Measurements from ENCODE around the gene PNPLA2. TPM values are rescaled to one million over a fixed set of nuclear protein-coding genes. Genes with fewer than 3 reads are reported as not detected.

The PNPLA2 gene, protein sequence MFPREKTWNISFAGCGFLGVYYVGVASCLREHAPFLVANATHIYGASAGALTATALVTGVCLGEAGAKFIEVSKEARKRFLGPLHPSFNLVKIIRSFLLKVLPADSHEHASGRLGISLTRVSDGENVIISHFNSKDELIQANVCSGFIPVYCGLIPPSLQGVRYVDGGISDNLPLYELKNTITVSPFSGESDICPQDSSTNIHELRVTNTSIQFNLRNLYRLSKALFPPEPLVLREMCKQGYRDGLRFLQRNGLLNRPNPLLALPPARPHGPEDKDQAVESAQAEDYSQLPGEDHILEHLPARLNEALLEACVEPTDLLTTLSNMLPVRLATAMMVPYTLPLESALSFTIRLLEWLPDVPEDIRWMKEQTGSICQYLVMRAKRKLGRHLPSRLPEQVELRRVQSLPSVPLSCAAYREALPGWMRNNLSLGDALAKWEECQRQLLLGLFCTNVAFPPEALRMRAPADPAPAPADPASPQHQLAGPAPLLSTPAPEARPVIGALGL
- 29.4 and 33.1 TPM in 2 replicates for total RNA-seq

DNA sequence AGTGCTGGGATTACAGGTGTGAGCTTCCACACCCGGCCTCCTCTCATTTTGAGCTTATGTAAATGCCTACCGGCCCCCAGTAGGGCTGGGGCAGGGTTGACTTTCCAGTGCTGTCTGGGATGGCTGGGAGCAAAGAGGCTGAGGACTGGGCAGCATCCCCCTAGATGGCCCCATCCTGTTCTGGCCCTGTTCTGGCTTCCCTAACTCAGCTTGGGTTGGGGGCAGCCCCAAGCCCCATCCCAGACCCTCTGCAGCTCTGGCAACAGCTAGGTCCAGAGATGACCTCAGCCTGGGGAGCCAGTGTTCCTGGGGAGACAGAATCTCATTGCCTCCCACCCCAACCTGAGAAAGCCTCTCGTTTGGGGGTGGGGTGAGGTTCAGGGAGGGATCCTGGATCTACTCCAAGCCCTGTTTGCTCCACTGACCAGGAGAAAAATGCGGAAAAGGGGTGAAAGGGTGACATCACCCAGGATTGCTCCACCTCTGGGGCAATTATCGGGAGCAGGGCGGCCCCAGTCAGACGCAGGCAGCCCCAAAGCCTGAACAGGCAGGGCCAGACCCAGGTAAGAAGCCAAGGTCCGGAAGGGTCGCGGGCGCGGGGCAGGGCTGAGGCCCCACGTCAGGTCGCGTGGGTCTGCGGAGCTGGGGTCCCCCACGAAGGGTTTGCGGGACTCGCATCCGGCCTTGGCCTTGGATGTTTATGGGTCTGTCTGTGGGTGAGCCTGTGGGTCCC is at the start of gene PNPLA2:
TSS of gene PNPLA2 (plus strand) at position 519 of the 733 bp plus-strand sequence. CDS start 805 bp downstream, outside the sequence.

DNA sequence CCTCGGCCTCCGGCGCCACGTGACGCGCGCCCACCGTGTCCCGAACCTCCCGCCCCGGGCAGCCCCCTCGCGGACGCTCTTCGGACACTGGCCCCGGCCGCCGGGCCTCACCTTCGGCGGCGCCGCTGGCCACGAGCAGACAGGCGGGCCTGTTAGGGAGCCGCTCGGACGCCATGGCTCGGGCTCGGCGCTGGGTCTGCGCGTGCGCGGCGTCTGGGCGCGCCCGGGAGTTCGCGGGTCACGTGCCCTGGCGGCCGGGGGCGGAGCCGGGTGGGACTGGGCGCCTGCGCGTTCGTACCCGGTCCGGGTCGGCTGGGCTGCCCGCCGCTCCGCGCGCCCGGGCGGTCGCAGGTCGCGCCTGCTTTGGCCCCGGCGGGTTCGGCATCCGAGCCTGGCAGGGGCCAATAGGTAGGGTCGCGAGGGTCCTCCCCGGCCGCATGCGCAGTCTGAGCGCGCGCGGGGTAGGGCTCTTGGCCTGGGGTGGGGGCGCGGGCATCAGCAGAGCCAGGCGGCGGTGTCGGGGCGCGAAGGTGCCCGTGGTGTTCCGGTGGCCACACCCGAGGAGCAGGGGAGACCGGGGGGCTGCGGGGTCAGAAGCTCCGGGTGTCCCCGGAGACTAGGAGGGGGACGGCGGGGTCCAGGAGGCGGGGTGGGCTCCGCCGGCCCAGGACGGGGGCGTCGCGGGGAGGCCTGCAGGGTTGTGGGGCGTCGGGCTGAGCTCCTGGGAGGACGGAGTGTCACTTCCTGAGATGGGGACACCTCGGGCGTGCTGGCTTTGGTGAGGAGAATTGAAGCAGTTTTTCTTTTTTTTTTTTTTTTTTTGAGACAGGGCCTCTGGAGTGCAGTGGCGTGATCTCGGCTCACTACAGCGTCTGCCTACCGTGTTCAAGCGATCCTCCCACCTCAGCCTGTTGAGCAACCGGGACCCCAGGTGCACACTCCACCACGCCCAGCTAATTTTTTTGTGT is 41.1 kb upstream of the PNPLA2 start, which contains the start of gene GATD1:
TSS of gene GATD1 (minus strand) at position 200 of the 968 bp plus-strand sequence. CDS start at position 175, 25 bp downstream.

DNA sequence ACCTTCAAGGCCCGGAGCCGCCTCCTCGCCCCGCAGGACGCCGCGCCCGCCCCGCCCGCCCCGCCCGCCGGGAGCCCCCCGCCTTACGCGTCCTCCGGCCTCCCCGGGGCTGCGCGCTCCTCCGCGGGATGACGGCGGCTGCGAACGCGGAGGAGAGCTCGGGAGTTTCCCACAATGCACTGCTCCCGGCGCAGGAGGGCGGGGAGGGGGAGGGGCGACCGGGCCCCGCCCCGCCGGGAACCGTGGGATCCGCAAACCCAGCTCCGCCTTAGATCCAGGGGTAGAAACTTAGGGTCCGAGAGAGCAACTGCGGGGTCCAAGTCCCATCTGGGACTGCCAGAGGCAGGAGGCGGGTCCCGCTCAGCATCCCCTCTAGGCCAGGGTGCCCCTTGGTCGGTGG is 28.8 kb upstream of the PNPLA2 start, which contains the start of gene CEND1:
TSS of gene CEND1 (minus strand) at position 148 of the 400 bp plus-strand sequence. CDS start 1,514 bp downstream, outside the sequence.

DNA sequence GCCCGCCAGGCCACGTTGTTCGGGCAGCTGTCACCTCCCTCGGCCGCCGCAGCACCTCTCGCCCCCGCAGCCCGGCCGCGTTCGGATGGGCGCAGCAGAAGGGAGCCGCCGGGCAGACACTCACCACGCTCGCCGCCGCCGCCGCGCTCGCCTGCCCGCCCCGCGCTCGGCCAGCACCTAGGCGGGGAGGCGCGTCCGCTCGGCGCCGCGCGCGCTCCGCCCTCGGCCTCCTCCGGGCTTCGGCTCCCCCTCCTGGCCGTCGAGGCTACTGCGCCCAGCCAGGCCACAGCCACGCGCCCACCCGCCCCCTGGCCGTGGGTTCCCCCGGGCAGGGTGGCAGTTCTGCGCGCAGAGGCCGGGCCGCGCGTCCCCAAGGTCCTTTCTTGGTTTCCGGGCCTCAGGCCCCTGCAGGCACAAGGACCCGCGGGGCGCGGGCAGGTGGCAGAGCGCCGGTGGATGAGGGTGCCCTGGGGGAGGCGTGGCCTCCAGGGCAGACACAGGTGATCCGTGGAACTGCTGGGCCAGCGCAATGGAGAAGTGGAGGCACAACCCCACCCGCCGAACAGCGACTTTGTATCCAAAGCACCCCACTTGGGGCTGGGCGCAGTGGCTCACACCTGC is 20.5 kb upstream of the PNPLA2 start, which contains the start of gene SLC25A22:
TSS of gene SLC25A22 (minus strand) at position 189 of the 621 bp plus-strand sequence. CDS start 3,275 bp downstream, outside the sequence.

DNA sequence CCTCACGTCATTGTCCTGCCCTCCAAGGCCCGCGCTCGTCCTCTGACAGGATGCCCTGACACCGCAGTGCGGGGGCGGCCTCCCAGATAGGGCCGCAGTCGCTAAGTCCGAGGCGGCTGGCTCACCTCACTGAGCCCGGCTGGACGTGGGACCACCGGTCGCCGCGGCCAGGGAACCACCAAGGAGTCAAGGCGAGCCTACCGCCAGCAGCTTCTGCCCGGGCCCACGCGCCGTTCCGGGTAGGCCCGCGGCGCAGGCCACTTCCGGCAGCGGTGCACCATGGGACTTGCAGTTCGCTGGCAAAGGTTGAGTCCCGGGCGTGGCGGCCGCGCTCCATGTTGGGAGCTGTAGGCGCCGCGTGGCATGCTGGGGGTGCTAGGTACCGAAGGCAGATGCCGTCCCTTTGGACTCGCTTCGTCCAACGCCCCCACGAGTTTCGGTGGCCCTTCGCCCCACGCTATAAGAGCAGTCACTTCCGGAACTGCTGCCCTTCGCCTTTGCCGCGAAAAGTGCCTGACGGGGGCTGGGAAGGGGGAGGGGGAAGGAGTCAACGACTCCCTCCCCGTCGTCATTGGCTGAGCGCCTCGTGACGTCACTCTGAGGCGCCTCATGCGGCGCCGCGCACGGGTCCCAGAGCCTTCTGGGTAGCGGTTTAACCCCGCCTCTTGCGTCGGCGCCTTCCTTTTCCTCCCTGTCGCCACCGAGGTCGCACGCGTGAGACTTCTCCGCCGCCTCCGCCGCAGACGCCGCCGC is 9.3 kb upstream of the PNPLA2 start, which contains the start of gene RPLP2:
TSS of gene RPLP2 (plus strand) at position 681 of the 753 bp plus-strand sequence. CDS start 268 bp downstream, outside the sequence.

DNA sequence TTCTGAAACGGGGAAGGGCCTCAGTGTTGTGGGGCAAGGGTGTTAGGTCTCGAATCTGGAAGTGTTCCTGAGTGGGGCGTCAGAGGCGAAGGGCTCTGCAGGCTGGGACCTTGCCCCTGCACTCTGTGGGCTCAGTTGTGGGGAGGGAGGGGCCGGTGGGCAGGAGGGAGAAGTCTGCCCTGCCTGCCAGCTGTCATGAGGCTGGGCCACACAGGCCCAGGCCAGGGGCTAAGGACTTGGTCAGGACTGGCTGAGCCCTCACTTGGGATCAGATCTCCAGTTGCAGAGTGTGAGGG is 9.1 kb downstream of the PNPLA2 start, which contains the start of gene CRACR2B:
TSS of gene CRACR2B (plus strand) at position 23 of the 296 bp plus-strand sequence. CDS start 689 bp downstream, outside the sequence.

DNA sequence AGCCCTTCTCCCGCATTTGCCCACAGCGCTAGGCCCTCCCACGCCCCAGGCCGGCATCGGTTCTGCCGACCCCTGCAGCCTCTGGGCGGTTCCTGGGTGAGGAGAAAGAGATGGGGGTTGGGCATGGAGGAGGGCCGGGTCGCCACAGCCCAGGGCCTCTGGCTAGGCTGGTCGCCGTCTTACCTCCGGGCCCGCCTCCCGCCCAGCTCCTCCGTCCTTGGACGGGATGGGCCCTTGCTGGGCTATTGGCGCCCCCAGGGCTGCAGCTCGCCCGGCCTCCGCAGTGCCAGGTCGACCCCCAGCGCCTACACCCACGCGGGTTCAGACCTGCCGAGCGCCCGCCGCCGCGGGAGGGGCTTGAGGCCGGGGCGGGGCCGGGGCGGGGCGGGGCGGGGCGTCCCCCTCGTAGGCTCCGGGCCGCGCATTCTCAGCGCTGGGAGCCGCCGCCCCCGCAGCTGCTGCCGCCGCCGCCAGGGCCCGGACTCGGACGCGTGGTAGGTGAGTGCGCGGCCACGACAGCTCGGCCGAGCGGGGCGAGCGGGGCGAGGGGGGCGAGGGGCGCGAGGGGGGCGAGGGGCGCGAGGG is 13.9 kb downstream of the PNPLA2 start, which contains the start of gene CD151:
TSS of gene CD151 (plus strand) at position 424 of the 585 bp plus-strand sequence. CDS start 3,118 bp downstream, outside the sequence.

DNA sequence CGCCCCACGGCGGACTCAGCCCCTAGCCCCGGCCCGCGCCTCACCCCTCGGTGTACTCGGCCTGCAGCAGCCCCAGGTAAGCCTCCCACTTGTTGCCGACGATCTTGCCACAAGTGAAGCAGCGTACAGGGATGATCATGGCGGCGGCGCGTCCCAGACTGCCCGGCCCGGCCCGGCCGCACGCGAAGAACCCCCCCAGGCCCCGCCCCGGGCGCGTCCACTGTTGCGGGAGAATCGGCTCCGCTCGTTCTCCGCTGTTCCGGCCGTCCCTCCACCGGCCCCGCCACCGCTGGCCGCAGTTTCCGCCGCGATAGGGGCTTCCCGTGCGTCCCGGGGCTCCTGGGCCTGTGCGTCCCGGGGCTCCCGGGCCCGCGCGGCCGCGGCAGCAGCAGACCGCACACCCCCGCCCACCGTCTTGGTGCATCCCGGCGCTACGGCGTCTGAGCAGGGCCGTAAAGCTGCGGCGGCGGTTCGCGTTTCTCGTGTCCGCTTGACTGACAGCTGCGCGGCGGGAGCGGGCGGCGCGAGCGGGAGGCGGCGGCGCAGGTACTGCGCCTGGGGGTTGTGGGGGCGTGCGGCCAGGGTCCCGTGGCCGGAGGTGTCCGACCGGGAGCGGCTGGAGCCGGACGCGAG is 23.8 kb downstream of the PNPLA2 start, which contains the start of the genes POLR2L and TSPAN4:
TSS of gene POLR2L (minus strand) at position 160 of the 633 bp plus-strand sequence. CDS start at position 139, 21 bp downstream.
TSS of gene TSPAN4 (plus strand) at position 483 of the 633 bp plus-strand sequence. CDS start 7,453 bp downstream, outside the sequence.

Small RNA genes within 50 kb of the gene (small RNA-seq; reads per million reads assigned to genes)
- not detected for gene SNORA52

Other genes starting within 250 kb of the PNPLA2 start
- gene PHRF1, start 242.4 kb upstream of the PNPLA2 start, total RNA-seq, result 32.9 and 36.8 TPM in 2 replicates
- 10.6 and 18.5 TPM in 2 replicates for gene IRF7, start 203.0 kb upstream of the PNPLA2 start, total RNA-seq
- gene CDHR5, start 194.0 kb upstream of the PNPLA2 start, total RNA-seq, result not detected in 2 replicates
- not detected in 2 replicates for gene SCT, start 191.7 kb upstream of the PNPLA2 start, total RNA-seq
- 0.12 and 0.32 TPM in 2 replicates for gene DRD4, start 181.6 kb upstream of the PNPLA2 start, total RNA-seq
- gene DEAF1, start 123.7 kb upstream of the PNPLA2 start, total RNA-seq, result 37.0 and 40.8 TPM in 2 replicates
- gene TMEM80, start 123.1 kb upstream of the PNPLA2 start, total RNA-seq, result 8.9 and 17.2 TPM in 2 replicates
- 19.3 and 31.7 TPM in 2 replicates for gene EPS8L2, start 112.7 kb upstream of the PNPLA2 start, total RNA-seq
- 92.8 and 94.2 TPM in 2 replicates for gene TALDO1, start 71.5 kb upstream of the PNPLA2 start, total RNA-seq
- gene GATD1, start 41.4 kb upstream of the PNPLA2 start, total RNA-seq, result 48.3 and 49.3 TPM in 2 replicates
- 0.97 and 1.9 TPM in 2 replicates for gene CEND1, start 28.8 kb upstream of the PNPLA2 start, total RNA-seq
- gene SLC25A22, start 20.6 kb upstream of the PNPLA2 start, total RNA-seq, result 14.2 and 17.4 TPM in 2 replicates
- gene PIDD1, start 13.7 kb upstream of the PNPLA2 start, total RNA-seq, result 4.4 and 5.6 TPM in 2 replicates
- gene RPLP2, start 8.9 kb upstream of the PNPLA2 start, total RNA-seq, result 47.4 and 134 TPM in 2 replicates
- 0.32 and 0.85 TPM in 2 replicates for gene CRACR2B, start 9.0 kb downstream of the PNPLA2 start, total RNA-seq
- gene CD151, start 14.0 kb downstream of the PNPLA2 start, total RNA-seq, result 283 and 456 TPM in 2 replicates
- 67.7 and 69.6 TPM in 2 replicates for gene POLR2L, start 23.6 kb downstream of the PNPLA2 start, total RNA-seq
- 129 and 138 TPM in 2 replicates for gene TSPAN4, start 23.9 kb downstream of the PNPLA2 start, total RNA-seq
- gene CHID1, start 91.9 kb downstream of the PNPLA2 start, total RNA-seq, result 63.4 and 63.6 TPM in 2 replicates
- 50.4 and 60.7 TPM in 2 replicates for gene AP2A2, start 107.0 kb downstream of the PNPLA2 start, total RNA-seq
- gene MUC6, start 217.8 kb downstream of the PNPLA2 start, total RNA-seq, result not detected in 2 replicates